GM18526 (cell line): ENCODE data around the gene PKN1.

Source experiments
- POLR2A ChIP-seq: IDR thresholded peaks from 3 replicates; pipeline ENCODE4 v1.6.1; 2011; ENCODE audit not compliant: insufficient read length; ENCODE audit errors: extremely low read depth

The PKN1 gene

DNA sequence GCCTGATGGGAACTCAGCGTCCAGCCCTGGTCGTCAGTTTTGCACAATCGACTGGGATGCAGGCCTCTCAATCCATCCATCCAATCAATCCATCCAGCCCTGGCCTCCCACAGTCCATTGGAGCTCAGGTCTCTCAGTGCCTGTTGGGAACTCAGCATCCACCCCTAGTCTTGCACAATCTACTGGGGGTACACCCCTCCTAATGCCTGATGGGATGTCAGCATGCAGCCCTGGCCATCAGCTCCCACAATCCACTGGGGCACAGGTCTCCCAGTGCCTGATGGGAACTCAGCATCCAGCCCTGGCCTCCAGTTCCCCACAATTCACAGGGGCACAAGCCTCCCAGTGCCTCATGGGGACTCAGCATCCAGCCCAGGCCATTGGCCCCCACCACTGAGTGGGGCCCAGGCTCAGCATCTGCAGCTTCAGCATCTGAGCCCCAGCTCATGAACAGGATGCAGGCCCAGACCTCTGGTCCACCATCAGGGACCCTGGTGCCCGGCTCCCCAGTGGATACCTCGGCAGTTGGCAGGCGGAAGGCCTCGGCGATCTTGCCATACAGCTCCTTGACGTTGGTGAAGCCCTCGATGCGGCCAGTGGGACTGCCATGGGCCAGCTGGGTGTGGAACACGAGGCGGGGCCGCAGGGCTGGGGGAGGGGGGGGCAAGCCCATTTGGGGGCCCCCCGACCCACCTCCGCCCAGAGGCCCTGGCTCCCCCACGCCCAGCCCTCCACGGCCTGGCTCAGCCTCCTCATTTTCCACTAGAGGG, 49.3 kb downstream of the PKN1 start:
- no peak for TF ChIP-seq POLR2A

DNA sequence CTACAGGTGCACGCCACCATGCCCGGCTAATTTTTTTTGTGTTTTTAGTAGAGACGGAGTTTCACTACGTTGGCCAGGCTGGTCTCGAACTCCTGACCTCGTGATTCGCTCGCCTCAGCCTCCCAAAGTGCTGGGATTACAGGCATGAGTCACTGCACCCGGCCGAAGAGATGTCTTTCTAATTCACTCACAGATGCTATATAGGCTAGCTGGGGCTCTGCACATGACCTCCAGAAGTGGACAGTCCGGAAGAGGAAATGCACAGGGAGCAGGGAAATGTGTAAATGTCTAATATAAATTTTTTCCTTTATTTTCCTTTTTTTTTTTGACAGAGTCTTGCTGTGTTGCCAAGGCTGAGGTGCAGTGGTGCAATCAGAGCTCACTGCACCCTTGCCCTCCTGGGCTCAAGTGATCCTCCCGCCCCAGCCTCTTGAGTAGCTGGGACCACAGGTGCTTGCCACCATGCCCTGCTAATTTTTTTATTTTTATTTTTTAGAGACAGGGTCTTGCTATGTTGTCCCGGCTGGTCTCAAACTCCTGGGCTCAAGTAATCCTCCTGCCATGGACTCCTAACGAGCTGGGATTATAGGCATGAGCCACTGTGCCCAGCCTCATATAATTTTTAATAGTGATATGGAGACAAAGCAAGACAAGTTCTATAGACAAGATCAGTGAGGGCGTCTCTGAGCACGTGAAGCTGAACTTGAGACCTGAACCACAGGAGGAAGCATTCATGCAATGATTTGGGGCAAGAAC, 54.4 kb downstream of the PKN1 start:
- TF ChIP-seq POLR2A = no peak

DNA sequence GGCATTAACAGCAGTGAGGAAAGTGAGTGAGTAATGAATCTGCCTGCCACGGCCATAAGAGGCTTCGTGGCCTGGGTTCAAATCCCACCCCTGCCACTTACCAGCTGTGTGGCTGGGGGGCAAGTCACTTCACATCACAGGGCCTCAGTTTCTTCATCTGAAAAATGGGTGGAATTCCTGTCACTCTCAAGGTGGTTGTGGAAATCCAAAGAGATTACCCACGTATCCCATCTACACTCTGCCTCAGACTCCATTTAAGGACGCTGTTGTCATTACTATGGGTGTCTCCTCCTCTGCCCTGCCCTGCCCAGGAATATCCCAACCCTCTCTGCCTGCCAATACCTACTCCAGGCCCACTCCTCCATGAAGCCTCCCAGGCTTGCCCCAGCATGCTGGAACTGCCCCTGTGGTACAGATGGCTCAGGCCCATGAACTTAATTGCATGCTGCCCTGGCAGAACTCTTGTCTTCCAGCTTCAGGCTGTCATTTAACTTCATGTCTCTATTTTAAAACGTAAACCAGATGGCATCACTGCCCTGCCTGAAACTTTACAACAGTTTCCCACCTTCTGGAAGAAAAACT, 59.7 kb downstream of the PKN1 start:
- TF ChIP-seq POLR2A = no peak

GRCh38 chr19:14494411-14494810, 61.3 kb downstream of the PKN1 start:
- no peak for TF ChIP-seq POLR2A

DNA sequence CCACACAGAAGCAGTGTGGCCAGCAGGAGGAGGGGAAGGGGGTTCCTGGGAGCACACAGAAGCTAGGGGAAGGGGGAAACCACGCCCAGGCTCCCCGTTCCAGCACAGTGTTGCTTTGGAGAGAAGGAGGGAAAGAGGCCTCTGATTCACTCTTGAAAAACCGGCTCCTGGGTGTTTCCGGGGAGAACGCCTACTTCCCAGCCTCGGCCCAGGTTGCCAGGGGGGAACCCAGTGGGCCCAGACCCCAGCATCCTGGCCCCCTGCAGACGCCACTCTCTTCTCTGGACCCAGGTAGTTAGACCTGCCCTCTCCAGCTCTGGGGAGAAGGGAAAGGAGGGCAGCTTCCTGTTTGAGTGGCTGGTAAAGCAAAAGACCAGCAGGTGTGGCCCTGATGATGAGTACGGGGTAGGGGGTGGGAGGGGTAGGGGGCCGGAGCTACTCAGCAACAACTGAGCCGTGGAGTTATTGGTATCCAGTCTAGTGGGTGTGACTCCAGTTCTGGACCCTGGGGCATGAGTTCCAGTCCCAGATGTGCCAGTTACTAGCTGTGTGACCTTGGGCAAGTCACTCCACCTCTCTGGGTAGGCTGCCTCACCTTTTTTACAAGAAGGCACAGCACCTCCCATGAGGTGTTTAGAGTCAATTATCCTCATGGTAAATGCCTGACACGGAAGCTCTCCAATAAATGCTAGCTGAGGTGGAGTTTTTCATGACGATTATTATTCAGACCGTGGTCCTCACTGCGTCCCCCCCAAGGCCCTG, 62.0 kb downstream of the PKN1 start:
- TF ChIP-seq POLR2A = no peak

GRCh38 chr19:14495672-14496028, 62.5 kb downstream of the PKN1 start:
- TF ChIP-seq POLR2A = no peak

DNA sequence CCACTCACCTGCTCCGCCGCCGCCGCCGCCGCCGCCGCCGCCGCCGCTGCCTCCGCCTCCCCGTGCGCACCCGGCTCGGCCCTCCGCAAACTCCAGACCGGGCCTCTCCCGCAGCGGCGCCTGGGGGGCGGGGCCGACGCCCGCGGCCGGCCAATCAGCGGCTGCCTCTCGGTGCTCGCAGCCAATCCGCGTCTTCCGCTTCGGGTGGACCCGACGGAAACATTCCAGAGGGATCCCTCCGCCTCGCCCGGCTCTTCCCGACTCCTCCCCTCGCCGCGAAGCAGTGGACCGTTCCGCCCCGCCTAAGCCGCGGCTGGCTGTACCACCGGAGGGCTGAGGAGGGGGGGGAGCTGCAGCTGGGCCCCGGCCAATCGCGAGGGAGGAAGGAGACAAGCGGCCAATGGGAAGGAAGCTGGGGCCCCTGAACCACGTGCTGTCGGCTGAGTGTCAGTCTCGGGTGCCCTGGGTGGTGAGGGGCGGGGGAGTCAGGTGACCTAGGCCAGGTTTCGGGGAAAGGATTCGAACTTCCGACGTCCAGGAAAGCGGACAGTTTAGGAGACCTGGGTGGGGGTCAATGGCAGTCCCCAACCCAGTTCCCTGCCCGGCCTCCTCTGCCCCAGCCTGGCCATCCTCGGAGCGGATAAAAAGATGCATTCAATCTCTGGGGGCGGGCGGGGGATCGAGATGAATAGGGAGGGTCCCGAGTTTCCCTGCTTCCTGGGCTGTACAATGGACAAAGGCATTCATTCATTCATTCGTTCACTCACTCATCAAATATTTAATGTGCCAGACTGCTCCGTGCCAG, 63.1 kb downstream of the PKN1 start, which contains the start of gene GIPC1:
GIPC1 (minus strand) TSS at position 99 of the 805 bp plus-strand sequence. CDS start 13,151 bp downstream, outside the sequence.
- no peak for TF ChIP-seq POLR2A

- no peak for TF ChIP-seq POLR2A
These were observed 63.7 kb downstream of the PKN1 start for GRCh38 chr19:14496834-14497227.

- TF ChIP-seq POLR2A = no peak
These were observed 64.3 kb downstream of the PKN1 start for GRCh38 chr19:14497228-14497921.

- no peak for TF ChIP-seq POLR2A
These were observed 69.4 kb downstream of the PKN1 start for GRCh38 chr19:14502334-14503092.

DNA sequence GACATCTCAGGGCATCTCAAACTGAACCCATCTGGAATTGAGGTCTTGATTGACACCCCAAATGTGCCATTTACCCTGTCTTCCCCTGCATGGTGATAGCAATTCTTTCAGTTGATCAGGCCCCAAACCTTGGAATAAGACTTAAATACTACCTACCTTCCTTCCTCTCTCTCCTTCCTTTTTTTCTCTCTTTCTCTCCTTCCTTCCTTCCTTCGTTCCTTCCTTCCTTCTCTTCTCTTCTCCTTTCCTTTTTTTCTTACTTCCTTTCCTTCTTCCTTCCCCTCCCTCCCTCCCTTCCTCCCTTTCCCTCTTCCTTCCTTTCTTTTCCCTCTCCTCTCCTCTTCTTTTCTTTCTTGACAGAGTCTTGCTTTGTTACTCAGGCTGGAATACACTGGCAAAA, 70.2 kb downstream of the PKN1 start:
- TF ChIP-seq POLR2A = no peak

GRCh38 chr19:14505488-14506239, 72.6 kb downstream of the PKN1 start:
- no peak for TF ChIP-seq POLR2A
